ENCODE measurements around the gene FASTKD3. TPM values are rescaled to one million over a fixed set of nuclear protein-coding genes. Genes with fewer than 3 reads are reported as not detected.

FASTKD3 gene
- total and polyA plus RNA-seq, 2 donors from 2014 or later, result 11.3 to 15.3 TPM

- TF ChIP-seq, protein P1, sequence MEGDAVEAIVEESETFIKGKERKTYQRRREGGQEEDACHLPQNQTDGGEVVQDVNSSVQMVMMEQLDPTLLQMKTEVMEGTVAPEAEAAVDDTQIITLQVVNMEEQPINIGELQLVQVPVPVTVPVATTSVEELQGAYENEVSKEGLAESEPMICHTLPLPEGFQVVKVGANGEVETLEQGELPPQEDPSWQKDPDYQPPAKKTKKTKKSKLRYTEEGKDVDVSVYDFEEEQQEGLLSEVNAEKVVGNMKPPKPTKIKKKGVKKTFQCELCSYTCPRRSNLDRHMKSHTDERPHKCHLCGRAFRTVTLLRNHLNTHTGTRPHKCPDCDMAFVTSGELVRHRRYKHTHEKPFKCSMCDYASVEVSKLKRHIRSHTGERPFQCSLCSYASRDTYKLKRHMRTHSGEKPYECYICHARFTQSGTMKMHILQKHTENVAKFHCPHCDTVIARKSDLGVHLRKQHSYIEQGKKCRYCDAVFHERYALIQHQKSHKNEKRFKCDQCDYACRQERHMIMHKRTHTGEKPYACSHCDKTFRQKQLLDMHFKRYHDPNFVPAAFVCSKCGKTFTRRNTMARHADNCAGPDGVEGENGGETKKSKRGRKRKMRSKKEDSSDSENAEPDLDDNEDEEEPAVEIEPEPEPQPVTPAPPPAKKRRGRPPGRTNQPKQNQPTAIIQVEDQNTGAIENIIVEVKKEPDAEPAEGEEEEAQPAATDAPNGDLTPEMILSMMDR (IDR thresholded peaks at IDR 0.05; ENCODE audit: borderline replicate concordance, extremely low read depth, insufficient read depth), result no peak
- Histone ChIP-seq H3K4me1 (ENCODE audit: control insufficient read depth in 2 of 3, insufficient read depth in 2 of 3, low read depth in 1 of 3, low read length in 3 of 3) (peaks cover 0 to 8% (median 0%) of the 10 kb centered on the region in 3 donors), H3K9ac (ENCODE audit: low read length in 3 of 3) (no peak overlapping the region), H3K27ac (ENCODE audit: low read depth in 2 of 2, low read length in 2 of 2) (no peak overlapping the region), H3K27me3 (ENCODE audit: control insufficient read depth, insufficient read depth, low read length) (no peaks in the 10 kb centered on the region), H3K9me3 (ENCODE audit: control insufficient read depth in 2 of 3, insufficient read depth in 1 of 3, low read length in 3 of 3) (peaks cover 0 to 7% (median 0%) of the 10 kb centered on the region in 3 donors), H3K4me3 (ENCODE audit: low read length in 3 of 3) (no peak overlapping the region), H3K36me3 (ENCODE audit: control insufficient read depth in 2 of 3, insufficient read depth in 3 of 3, low read length in 3 of 3) (peaks cover 19 to 53% (median 31%) of the 10 kb centered on the region in 3 donors)
- DNase-seq (no peak), FAIRE-seq (no peak)
- intact Hi-C loops (cut with DNase I), result no loop called here
These were observed 14.1 kb upstream of the FASTKD3 start for GRCh38 chr5:7882926-7883325.

GRCh38 chr5:7881816-7882215 is 13.0 kb upstream of the FASTKD3 start:
- H3K27ac ChIP-seq (ENCODE audit: low read depth in 2 of 2, low read length in 2 of 2), result no peak overlapping the region
- no peaks in the 10 kb centered on the region for H3K27me3 ChIP-seq (ENCODE audit: control insufficient read depth, insufficient read depth, low read length)
- H3K9ac ChIP-seq (ENCODE audit: low read length in 3 of 3), result no peak overlapping the region
- H3K9me3 ChIP-seq (ENCODE audit: control insufficient read depth in 2 of 3, insufficient read depth in 1 of 3, low read length in 3 of 3), result peaks cover 0 to 7% (median 0%) of the 10 kb centered on the region in 3 donors
- TF ChIP-seq, protein P1 (IDR thresholded peaks at IDR 0.05; ENCODE audit: borderline replicate concordance, extremely low read depth, insufficient read depth), result no peak
- FAIRE-seq (no peak), DNase-seq (no peak)
- H3K36me3 ChIP-seq (ENCODE audit: control insufficient read depth in 2 of 3, insufficient read depth in 3 of 3, low read length in 3 of 3), result peaks cover 24 to 58% (median 31%) of the 10 kb centered on the region in 3 donors
- H3K4me1 ChIP-seq (ENCODE audit: control insufficient read depth in 2 of 3, insufficient read depth in 2 of 3, low read depth in 1 of 3, low read length in 3 of 3), result peaks cover 0 to 8% (median 0%) of the 10 kb centered on the region in 3 donors
- no peak overlapping the region for H3K4me3 ChIP-seq (ENCODE audit: low read length in 3 of 3)
- intact Hi-C loops (cut with DNase I), result no loop called here

DNA sequence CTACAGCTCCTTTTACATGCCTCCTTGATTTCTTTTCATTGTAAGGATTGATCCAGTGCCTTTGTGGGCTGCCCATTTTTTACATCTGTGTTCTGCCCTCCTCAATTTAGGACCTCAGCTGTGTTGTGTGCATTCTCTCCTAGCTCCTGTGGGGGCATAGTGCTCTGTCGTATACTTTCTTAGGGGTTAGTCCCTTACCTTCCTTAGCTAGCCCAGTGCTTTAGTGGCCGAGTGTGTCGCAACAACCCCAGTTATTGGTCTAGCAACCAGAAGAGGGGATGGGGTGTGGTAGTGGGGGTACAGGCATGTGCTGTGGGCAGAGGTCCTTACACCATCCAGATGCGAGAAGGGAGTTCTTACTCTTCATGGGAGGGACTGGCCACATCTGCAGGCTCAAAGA is 12.3 kb upstream of the FASTKD3 start:
- no peak for FAIRE-seq
- intact Hi-C loops (cut with DNase I), result no loop called here
- Histone ChIP-seq H3K36me3 (ENCODE audit: control insufficient read depth in 2 of 3, insufficient read depth in 3 of 3, low read length in 3 of 3) (peaks cover 26 to 65% (median 34%) of the 10 kb centered on the region in 3 donors), H3K9me3 (ENCODE audit: control insufficient read depth in 2 of 3, insufficient read depth in 1 of 3, low read length in 3 of 3) (peaks cover 0 to 7% (median 0%) of the 10 kb centered on the region in 3 donors), H3K4me1 (ENCODE audit: control insufficient read depth in 2 of 3, insufficient read depth in 2 of 3, low read depth in 1 of 3, low read length in 3 of 3) (peaks cover 0 to 8% (median 0%) of the 10 kb centered on the region in 3 donors), H3K9ac (ENCODE audit: low read length in 3 of 3) (no peak overlapping the region), H3K27ac (ENCODE audit: low read depth in 2 of 2, low read length in 2 of 2) (no peak overlapping the region), H3K27me3 (ENCODE audit: control insufficient read depth, insufficient read depth, low read length) (no peaks in the 10 kb centered on the region), H3K4me3 (ENCODE audit: low read length in 3 of 3) (no peak overlapping the region)
- TF ChIP-seq, protein P1 (IDR thresholded peaks at IDR 0.05; ENCODE audit: borderline replicate concordance, extremely low read depth, insufficient read depth), result no peak
- no peak for DNase-seq

DNA sequence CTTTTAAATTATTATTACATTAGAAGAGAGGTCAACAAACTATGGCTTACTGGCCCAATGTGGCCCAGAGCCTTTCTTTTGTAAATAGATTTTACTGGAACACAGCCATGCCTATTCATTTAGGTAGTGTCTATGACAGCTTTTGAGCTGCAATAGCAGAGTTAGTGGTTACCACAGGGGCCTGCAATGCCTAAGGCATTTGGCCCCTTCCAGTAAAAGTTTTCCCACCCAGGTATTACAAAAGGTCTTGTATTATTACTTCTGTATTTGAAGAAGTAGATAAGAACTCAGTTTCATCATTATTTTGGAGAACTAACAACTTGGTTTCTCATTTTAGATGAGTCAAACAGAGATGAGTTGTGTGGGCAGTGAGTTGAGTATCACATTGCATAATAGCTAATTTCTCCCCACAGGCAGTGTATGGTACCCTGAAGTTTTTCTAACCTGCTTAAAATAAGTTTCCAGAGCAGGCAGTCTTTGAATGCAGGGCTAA is 9.6 kb upstream of the FASTKD3 start:
- peaks cover 0 to 7% (median 0%) of the 10 kb centered on the region in 3 donors for H3K9me3 ChIP-seq (ENCODE audit: control insufficient read depth in 2 of 3, insufficient read depth in 1 of 3, low read length in 3 of 3)
- DNase-seq (no peak), FAIRE-seq (no peak)
- peaks cover 0 to 8% (median 0%) of the 10 kb centered on the region in 3 donors for H3K4me1 ChIP-seq (ENCODE audit: control insufficient read depth in 2 of 3, insufficient read depth in 2 of 3, low read depth in 1 of 3, low read length in 3 of 3)
- intact Hi-C loops (cut with DNase I), result no loop called here
- no peaks in the 10 kb centered on the region for H3K27me3 ChIP-seq (ENCODE audit: control insufficient read depth, insufficient read depth, low read length)
- H3K9ac ChIP-seq (ENCODE audit: low read length in 3 of 3), result no peak overlapping the region
- no peak overlapping the region for H3K4me3 ChIP-seq (ENCODE audit: low read length in 3 of 3)
- no peak overlapping the region for H3K27ac ChIP-seq (ENCODE audit: low read depth in 2 of 2, low read length in 2 of 2)
- peaks cover 25 to 66% (median 29%) of the 10 kb centered on the region in 3 donors for H3K36me3 ChIP-seq (ENCODE audit: control insufficient read depth in 2 of 3, insufficient read depth in 3 of 3, low read length in 3 of 3)
- TF ChIP-seq, protein P1 (IDR thresholded peaks at IDR 0.05; ENCODE audit: borderline replicate concordance, extremely low read depth, insufficient read depth), result no peak
